Uterus (tissue), 2 donors: Measurements from ENCODE around the gene SEPTIN8.

Source experiments
- POLR2A ChIP-seq, 2 donors: fragments of 450-650 bp; IDR thresholded peaks; one replicate each; pipeline ENCODE4 v1.6.1; 2016; ENCODE audit warnings: antibody characterized with exemption in 2 of 2, mild to moderate bottlenecking in 1 of 2, moderate library complexity in 1 of 2
- TF ChIP-seq, protein P1 (sequence below), 4 experiments: fragments of 200-600 bp in 2 of 4; fragments of 450-650 bp in 2 of 4; sonication (generic) in 2 of 4; IDR thresholded peaks; one replicate each; pipeline ENCODE4 v1.5.1; 2016 to 2019; ENCODE audit warnings: antibody characterized with exemption in 4 of 4, mild to moderate bottlenecking in 2 of 4, moderate library complexity in 1 of 4

GRCh38 chr5:132799392-132799791 is 22.4 kb upstream of the SEPTIN8 start:
- TF ChIP-seq, protein P1, sequence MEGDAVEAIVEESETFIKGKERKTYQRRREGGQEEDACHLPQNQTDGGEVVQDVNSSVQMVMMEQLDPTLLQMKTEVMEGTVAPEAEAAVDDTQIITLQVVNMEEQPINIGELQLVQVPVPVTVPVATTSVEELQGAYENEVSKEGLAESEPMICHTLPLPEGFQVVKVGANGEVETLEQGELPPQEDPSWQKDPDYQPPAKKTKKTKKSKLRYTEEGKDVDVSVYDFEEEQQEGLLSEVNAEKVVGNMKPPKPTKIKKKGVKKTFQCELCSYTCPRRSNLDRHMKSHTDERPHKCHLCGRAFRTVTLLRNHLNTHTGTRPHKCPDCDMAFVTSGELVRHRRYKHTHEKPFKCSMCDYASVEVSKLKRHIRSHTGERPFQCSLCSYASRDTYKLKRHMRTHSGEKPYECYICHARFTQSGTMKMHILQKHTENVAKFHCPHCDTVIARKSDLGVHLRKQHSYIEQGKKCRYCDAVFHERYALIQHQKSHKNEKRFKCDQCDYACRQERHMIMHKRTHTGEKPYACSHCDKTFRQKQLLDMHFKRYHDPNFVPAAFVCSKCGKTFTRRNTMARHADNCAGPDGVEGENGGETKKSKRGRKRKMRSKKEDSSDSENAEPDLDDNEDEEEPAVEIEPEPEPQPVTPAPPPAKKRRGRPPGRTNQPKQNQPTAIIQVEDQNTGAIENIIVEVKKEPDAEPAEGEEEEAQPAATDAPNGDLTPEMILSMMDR (IDR thresholded peaks at IDR 0.05): no peak
- TF ChIP-seq POLR2A (IDR thresholded peaks at IDR 0.05): no peak
